ENCODE data around the gene LRP8.

Gene LRP8

GRCh38 chr1:53324321-53324720 lies 3.5 kb downstream of the LRP8 start:
- DNase-seq (ENCODE audit: low read depth in 1 of 2, low spot score in 1 of 2) = no peak

GRCh38 chr1:53323316-53323715 lies 4.6 kb downstream of the LRP8 start:
- DNase-seq (ENCODE audit: low read depth in 1 of 2, low spot score in 1 of 2) = no peak

GRCh38 chr1:53321776-53322602 lies 5.9 kb downstream of the LRP8 start:
- no peak for DNase-seq (ENCODE audit: low read depth in 1 of 2, low spot score in 1 of 2)

- DNase-seq (ENCODE audit: low read depth in 1 of 2, low spot score in 1 of 2) = peak in 1 of 2 donors; percentile 18
Observed at GRCh38 chr1:53321366-53321765, 6.5 kb downstream of the LRP8 start.

- DNase-seq (ENCODE audit: low read depth in 1 of 2, low spot score in 1 of 2) = no peak
Observed at GRCh38 chr1:53320646-53321045, 7.2 kb downstream of the LRP8 start.

GRCh38 chr1:53319296-53320101 lies 8.4 kb downstream of the LRP8 start:
- DNase-seq (ENCODE audit: low read depth in 1 of 2, low spot score in 1 of 2) = no peak

GRCh38 chr1:53317646-53318539 lies 10.0 kb downstream of the LRP8 start:
- DNase-seq (ENCODE audit: low read depth in 1 of 2, low spot score in 1 of 2) = no peak

- DNase-seq (ENCODE audit: low read depth in 1 of 2, low spot score in 1 of 2) = no peak
Observed at GRCh38 chr1:53316766-53317581, 10.9 kb downstream of the LRP8 start.

GRCh38 chr1:53316424-53316765 lies 11.5 kb downstream of the LRP8 start:
- DNase-seq (ENCODE audit: low read depth in 1 of 2, low spot score in 1 of 2) = no peak

- DNase-seq (ENCODE audit: low read depth in 1 of 2, low spot score in 1 of 2) = no peak
Observed at GRCh38 chr1:53315456-53316423, 12.1 kb downstream of the LRP8 start.

- DNase-seq (ENCODE audit: low read depth in 1 of 2, low spot score in 1 of 2) = no peak
Observed at GRCh38 chr1:53315046-53315445, 12.8 kb downstream of the LRP8 start.

GRCh38 chr1:53314606-53315005 lies 13.3 kb downstream of the LRP8 start:
- DNase-seq (ENCODE audit: low read depth in 1 of 2, low spot score in 1 of 2) = no peak

GRCh38 chr1:53314096-53314495 lies 13.8 kb downstream of the LRP8 start:
- no peak for DNase-seq (ENCODE audit: low read depth in 1 of 2, low spot score in 1 of 2)

- no peak for DNase-seq (ENCODE audit: low read depth in 1 of 2, low spot score in 1 of 2)
Observed at GRCh38 chr1:53313556-53313955, 14.3 kb downstream of the LRP8 start.

GRCh38 chr1:53311702-53312305 lies 16.1 kb downstream of the LRP8 start:
- DNase-seq (ENCODE audit: low read depth in 1 of 2, low spot score in 1 of 2) = no peak

- no peak for DNase-seq (ENCODE audit: low read depth in 1 of 2, low spot score in 1 of 2)
Observed at GRCh38 chr1:53310847-53311681, 16.8 kb downstream of the LRP8 start.

- DNase-seq (ENCODE audit: low read depth in 1 of 2, low spot score in 1 of 2) = no peak
Observed at GRCh38 chr1:53309802-53310201, 18.1 kb downstream of the LRP8 start.

GRCh38 chr1:53308506-53308905 lies 19.4 kb downstream of the LRP8 start:
- no peak for DNase-seq (ENCODE audit: low read depth in 1 of 2, low spot score in 1 of 2)

Data from stimulated activated CD4-positive, alpha-beta T cell treated with anti-CD3 and anti-CD28 coated beads, Interleukin-15, amount 100 ng/mL, for 1 hour (primary cell).